ENCODE results near the gene MVD.
A peak's percentile ranks its signal among the peaks of the same experiment; 100 is the strongest.

Gene MVD

DNA sequence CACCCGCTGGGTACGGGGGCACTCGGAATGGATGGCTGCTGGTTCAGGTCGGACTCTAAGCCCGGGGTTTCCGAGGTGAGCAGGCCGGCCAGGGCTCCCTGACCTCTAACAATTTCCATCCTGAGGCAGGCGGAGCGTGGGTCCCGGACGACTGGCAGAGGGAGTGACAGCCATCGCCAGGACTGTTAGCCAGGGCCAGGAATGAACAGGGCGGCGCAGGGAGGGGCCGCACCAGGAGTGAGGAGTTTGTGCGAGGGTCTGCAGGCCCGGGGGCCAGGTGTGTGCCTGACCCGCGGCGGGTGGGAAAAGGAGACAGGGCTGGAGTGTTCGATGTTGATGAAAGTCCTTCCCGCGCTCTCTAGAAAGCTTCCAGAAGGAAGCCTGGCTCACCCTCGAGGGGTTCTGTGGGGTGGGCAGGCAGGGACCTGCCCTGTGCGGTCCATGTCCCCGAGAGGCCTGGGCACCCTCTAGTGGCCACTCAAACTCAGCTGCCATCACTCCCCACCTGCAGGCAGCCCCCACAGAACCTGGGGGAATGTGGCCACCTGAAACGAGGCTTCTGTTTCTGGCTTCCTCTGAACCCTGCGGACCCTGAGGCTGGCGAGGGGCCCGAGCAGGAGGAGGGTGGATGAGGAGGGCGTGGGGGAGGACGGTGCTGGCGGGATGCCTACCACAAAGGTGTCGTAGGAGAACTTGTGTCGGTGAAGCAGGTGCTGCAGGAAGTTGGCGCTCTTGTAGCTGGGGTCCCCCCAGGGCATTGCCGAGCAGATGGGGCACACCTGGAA, 35.1 kb upstream of the MVD start:
- FAIRE-seq: no peak

DNA sequence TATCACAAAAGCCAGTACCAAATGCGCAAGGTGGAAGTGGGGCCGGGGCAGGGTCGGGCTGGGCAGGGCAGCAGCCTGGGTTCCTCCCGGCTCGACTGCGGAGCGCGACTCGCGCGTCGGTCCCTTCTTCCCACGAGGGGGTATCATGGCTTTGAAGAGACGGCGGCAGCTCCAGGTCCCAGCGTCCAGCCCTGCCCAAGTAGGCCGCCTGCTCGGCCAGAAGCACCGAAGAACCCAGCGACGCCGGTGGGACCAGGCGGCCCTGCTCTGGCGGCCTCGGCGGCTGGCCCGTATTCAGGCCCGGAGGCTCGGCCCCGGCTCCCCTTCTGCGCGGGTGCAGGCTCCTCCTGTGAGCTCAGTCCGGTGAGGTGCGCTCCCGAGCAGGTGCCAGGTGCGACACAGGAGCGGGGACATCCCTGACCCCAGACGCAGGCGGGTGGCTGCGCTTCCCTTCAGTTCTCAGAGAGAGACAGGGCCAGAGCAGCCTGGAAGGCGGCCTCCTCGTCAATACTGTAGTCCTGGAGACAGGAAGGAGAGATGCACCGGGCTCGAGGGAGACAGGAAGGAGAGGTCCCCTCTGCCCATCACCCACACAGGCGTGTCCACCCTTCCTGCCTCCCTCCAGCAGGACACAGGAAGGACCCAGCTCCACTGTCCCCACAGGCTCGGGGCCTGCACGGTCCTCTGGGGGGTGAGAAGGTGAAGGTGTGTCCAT, 34.4 kb upstream of the MVD start:
- FAIRE-seq: no peak
- no peak for DNase-seq (ENCODE audit: insufficient read length, low spot score)

More for the DNA sequence above, 35.1 kb upstream of the MVD start:
- DNase-seq (ENCODE audit: insufficient read length, low spot score): no peak

DNA sequence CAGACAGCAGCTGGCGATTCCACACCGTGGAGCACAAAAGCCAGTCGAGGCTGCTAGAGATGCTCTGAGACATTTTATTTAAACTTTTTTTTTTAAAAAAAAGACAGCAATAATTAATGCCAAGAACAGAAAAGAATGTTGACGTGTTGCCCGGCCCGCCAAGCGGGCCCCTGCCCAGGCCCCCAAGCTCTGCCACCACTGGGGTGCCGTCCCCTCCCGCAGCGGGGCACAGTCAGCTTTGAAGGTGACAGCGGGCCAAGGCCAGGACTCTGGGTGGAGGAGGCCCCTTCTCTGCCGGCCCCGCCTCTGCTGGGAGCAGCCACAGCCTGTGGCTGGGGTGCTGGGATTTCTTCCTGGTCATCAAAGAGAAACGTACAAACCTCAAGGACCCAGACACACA, 33.5 kb upstream of the MVD start:
- DNase-seq (ENCODE audit: insufficient read length, low spot score): no peak
- FAIRE-seq: no peak

DNA sequence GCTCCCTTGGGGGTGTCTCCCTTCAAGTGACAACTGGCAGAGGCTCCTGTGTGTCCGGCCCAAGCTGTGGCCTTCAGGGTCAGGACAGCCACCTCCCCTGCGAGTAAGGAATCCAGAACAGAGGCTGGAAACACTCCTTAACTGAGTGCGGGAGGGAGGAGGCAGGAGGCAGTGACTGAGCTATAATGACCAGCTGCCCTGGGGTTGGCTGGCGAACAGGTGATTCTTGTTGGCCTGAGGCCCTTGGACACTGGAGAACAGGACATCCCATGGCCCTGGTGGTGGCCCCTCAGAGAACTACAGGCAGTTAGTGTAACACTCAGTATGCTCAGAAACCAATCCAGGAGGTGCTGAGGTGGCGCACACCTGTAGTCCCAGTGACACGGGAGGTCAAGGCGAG, 32.9 kb upstream of the MVD start:
- FAIRE-seq: no peak
- DNase-seq (ENCODE audit: insufficient read length, low spot score): no peak

DNA sequence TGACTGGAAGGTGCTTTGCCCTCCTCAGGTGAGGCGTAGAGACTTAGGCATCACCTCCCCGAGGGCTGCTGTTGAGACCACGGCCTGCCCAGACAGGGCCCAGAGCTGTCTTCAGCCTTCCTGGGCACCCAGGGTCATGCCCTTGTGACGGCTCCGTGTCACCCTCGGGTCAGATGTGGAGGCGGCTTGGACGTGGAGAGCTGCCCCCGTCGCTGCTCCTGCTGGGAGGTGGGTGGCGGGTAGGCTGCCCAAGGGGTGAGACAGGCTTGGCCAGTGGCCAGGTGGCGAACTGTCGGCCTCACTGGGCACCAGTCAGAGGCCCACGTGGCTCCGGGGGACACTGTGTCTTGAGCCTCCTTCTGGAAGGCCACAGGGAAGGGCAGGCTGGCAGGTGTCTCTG, 32.3 kb upstream of the MVD start:
- no peak for FAIRE-seq
- no peak for DNase-seq (ENCODE audit: insufficient read length, low spot score)

DNA sequence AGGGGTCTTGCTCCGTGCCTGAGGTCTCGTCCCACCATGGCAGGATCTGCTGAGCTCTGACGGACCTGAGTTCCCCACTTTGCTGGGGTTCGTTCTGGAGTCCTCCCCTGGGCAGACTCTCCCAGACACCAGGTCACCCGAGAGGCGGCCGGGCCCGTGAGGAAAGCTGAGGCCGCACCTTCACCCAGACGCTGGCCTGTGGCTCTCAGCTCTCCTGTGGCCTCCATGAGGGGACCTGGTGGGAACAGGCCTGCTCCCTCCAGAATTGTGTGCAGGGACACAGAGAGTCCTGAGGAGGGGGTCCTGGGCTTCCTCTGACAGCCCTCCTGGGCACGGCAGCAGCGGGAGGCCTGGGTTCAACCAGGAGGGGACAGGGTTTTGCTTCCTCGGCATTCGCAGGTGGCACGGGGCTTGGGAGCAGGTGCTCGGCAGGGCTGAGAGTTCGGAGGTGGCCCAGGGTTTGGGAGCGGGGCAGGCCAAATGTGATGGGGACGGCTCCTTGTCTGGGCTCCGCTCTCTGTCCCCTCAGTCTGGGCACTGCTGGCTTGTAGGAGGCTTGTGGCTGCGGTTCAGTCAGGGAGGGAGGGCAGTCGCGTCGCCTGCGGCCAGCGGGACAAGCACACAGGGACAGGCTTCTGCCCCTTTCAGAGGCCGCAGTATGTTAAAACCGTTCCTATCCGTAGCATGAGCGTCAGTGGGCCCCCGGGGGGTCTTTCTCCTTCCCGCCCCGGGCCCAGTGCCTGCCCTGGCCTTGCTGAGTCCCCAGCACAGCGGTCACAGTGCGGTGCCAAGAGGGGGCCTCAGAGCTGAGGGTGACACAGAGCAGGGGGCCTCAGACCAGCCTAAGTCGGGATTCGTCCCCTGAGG, 31.6 kb upstream of the MVD start:
- DNase-seq (ENCODE audit: insufficient read length, low spot score): no peak
- FAIRE-seq: no peak

DNA sequence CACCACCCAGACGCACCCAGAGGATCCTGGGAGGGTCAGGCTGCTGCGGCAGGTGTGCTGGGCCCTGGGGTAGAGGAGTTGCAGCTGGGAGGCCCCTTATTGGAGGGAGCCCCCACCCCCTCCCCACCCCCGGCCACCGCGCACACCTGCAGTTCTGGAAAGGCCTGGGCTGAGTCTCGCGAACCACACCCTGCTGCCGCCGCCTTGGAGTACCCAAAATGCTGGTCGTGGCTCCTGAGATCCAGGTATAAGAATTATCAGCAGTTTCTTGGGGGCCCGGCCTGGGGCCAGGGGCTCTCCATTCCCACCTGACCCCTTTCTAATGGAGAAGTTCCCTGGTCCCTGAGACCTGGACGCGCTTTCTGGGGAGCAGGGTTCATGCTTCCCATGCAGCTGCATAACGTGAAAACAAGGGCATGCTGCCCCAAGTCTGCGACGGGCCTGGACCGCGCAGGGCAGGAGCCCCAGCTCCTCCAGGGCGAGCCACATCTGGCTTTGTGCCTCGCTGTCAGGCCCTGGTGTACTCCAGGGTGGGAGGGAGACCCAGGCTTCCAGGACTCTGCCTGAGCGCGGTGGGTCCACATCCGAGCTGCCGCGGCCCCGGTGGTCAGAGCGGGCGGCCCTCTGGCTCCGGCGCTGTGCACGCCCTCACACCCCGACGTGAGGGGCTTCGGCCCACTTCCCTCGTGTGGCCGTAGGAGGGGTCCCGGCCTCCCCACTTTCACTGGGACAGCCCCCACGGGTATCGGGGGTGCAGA, 30.7 kb upstream of the MVD start:
- FAIRE-seq: no peak
- no peak for DNase-seq (ENCODE audit: insufficient read length, low spot score)

DNA sequence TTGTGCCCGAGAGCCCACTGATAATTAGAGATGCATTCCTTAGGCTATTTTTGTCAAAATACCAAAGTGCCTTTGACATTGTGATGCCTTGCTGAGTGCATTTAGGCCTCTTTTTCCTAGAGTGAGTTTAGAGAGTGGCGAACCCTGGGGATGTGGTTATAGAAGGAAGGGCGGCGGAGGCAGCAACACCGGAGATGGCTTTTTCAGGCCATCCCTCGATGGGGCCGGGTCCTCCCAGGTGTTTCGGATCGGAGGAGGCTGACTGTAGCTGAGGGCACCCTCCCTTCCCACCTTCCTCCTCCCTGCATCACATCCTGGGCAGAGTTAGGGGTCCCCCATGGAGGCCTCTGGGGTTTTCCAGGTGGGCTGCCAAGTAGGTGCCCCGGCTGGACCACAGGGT, 30.0 kb upstream of the MVD start:
- DNase-seq (ENCODE audit: insufficient read length, low spot score): no peak
- FAIRE-seq: no peak

DNA sequence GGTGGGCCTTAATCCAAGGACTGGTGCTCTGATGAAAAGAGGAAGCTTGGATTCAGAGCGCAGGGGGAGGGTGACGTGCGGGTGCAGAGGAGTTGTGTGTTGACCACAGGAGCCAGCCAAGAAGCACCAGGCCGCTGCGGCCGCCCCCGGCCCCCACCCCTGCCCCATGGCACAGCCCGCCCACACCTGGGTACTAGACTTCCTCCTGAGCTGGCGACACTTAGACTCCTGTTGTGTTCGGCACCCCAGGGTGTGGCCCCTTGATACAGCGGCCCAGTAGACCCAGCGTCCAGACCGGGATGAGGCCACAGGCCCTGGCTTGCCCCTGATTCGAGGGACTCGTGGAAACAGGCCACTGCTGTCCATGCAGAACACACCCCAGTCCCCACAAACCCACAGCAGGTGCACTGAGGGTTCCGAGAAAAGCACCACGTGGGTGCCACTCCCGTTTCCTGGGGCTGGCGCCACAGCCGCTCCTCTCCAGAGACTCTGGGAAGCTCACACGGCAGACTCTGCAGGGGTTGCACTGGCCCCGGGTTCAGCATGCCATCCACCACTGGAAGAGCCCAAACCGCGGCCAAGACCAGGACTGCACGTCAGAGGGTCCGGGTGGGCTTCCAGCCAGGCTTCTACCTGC, 29.2 kb upstream of the MVD start:
- FAIRE-seq: no peak
- DNase-seq (ENCODE audit: insufficient read length, low spot score): no peak

DNA sequence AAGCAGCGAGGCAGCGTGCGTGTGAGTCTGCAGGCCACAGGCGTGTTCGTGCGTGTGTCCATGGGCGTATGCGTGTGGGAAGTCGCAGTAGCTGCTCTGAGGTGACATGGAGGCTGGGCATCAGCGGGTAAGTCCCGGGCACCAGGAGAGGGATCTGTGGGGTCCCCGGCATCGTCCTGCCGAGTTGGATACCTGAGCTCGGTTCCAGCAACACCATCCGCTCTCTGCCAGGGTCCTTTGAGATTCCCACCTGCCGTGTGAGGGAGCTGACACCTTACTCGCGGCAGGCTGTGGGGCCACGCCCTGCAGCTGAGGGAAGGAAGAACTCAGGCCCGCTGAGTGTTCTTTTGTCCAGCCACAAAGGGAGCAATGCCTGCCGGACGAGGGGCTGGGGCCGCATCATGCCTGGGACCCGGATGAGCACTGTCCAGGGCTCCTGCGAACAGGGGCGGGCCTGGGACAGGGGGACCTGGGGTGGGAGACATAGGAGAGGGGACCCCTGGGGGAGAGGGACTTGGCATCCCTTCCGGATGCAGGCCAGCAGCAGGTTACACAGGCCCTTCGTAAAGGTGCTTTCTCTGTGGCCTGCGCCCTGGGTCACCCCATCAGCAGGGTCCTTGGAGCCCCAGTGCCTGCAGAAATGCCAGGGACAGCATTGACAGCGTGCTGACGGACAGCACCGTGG, 28.4 kb upstream of the MVD start:
- no peak for FAIRE-seq
- no peak for DNase-seq (ENCODE audit: insufficient read length, low spot score)

DNA sequence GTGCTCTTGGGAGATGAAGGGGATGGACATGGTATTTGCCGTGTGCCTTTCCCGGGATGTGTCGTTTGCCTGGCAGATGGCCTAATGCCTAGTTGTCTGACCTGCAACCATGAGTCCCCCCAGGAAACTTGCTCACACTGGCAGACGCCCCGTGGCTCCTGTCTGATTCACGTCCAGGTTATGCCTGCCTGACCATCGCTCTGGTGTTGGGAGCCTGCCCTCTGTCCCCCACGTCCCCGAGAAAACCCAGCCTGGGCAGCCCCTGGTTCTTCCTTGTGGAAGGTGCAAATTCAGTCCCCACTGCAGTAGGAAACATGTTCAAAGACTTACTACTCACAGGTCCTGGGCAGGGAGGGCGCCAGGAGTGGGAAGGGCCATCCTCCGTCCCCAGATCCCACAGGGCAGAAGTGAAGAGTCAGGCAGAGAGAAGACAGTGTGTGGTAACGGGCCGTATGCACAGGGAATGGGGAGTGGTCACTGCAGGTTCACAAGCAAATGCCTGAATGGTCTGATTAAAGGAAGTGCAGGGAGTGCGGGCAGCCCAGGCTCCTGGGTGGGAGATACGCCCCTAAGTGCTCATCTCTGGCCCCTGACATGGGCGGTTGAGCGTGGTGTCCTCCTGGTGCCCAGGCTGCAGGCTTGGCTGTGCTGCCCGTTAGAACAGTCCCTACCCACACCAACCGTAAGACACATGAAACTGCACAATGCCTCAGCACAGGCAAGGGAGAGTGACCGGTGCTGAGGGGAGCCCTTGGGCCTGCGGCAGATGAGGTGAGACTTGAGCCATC, 27.6 kb upstream of the MVD start:
- DNase-seq (ENCODE audit: insufficient read length, low spot score): no peak
- FAIRE-seq: no peak

DNA sequence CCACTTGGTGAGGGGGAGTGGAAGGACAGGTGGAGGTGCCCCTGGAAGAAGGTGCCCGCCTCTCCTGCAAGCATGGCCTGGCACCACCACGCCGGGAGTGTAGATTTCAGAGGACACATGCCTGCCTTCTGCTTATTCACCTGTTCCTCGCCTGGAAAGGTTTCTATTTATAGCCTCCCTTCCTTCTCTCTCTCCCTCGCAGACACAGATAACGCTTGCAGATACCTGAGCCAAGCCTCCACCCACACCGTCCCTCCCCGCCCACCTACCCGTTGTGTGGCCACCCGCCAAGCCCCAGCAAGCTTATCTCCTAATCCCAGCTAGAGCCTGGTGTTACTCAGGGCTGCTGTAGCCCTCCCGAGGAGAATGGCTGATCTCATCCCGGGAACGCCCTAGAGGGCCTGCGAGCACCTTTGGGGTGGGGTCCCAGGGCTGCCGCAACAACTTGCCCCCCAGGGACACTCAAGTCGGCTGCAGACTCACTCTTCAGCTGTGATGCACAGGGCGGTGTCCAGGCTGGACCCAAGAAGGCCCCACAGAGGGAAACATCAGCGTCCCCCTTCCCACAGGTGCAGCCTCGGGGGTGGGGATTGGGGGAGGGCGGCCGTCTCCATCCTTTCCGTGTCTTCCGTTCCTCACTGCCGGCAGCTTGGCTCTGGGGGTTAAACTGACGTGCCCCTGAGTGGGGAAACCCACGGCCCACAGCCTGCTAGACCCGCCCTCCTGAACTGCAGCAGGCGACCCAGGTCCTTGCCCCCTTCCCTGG, 25.3 kb upstream of the MVD start:
- no peak for FAIRE-seq
- DNase-seq (ENCODE audit: insufficient read length, low spot score): no peak

DNA sequence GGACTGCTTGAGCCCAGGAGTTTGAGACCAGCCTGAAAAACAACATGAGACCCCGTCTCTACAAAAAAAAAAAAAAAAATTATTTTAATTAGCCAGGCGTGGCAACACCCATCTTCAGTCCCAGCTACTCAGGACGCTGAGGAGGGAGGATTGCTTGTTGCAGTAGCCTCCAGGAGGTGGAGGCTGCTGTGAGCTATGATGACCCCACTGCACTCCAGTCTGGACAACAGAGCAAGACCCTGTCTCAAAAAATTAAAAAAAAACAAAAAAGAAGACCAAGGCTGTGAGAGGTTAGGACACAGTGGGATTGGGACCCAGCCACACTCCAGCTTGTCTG, 24.8 kb upstream of the MVD start:
- FAIRE-seq (no peak), DNase-seq (ENCODE audit: insufficient read length, low spot score) (no peak)

DNA sequence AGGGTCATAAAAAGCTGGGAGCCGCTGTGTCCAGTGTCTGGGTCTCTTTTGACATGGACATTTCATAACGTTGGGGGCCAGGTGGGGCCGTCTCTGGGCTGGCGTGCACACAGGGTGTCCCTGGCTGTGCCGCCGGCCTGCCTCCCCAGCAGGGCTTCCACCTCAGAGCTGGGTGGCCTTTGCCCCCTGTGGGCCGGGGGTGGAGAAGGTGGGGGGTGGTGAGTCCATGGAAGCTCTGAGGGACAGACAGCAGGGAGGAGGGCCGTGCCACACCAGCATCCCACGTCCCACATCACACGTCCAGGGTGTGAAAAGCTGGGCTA, 24.3 kb upstream of the MVD start:
- DNase-seq (ENCODE audit: insufficient read length, low spot score) (no peak), FAIRE-seq (no peak)

DNA sequence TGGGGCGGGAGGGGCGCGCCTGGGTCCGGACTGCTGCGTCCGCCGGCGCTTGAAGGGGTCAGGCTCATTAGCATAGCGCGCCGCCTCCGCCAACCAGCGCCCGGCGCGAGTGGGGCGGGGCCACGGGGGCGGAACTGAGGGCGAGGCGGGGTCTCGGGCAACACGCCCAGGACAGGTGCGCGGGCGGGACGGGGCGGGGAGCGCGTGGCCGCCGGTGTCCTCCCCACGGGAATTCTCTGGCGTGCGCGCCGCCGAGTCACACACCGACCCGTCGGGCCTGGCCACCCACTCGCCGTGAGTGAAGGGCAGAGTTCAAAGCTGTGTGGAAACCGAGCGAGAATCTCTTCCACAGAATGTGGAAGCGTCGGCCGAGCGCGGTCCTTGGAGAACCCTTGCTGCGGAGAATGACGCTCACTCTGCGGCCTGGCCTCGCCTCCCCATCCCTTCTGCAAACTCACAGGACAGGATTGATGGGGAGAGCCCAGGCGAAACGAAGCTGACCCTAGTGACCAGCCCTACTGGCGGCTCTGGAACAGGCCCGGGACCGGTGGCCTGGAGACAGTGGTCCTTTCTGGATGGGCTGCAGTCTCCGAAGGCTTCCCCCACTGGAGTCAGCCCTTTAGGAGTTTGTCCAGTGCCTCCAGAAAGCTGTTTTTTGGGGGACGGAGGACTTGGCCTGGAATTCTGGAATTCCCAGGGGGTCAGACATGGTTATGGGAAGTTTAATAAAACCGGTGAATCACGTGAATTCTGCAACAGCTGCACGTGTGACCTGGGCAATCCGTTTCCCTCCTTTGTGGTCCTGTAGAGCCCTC, 23.8 kb upstream of the MVD start, which contains the start of gene SNAI3:
TSS of gene SNAI3 (minus strand) at position 69 of the 815 bp plus-strand sequence. CDS start 101 bp downstream, outside the sequence.
- peak; percentile 77 for FAIRE-seq

DNA sequence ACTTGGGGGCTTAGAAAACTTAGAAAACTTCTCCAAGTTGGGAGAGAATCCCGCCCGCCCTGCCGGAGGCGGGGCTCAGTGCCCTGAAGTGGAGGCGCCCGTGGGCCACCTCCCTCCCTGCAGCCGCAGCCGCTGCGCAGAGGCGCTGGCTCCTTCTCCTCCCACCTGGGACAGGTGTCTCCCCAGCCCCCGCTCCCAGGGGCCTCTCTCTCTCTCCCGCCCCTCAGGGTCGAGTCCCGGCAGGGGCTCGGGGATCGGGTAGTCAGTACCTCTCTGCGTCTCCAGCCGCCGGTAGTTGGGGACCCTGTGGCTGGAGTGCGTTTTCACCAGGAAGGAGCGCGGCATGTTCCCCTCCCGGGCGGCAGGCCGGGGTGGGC, 23.2 kb upstream of the MVD start:
- DNase-seq (ENCODE audit: insufficient read length, low spot score) (no peak), FAIRE-seq (no peak)

More for the DNA sequence above, 23.8 kb upstream of the MVD start, which contains the start of gene SNAI3:
- peak; percentile 95 for DNase-seq (ENCODE audit: insufficient read length, low spot score)

Data from GM19239 (cell line).